ENCODE measurements around the gene NDE1.

Gene NDE1, protein sequence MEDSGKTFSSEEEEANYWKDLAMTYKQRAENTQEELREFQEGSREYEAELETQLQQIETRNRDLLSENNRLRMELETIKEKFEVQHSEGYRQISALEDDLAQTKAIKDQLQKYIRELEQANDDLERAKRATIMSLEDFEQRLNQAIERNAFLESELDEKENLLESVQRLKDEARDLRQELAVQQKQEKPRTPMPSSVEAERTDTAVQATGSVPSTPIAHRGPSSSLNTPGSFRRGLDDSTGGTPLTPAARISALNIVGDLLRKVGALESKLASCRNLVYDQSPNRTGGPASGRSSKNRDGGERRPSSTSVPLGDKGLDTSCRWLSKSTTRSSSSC

GRCh38 chr16:15650019-15650697, at the start of gene NDE1:
NDE1 (plus strand) TSS chr16:15650245; CDS start chr16:15664779, 14,534 bp downstream.
- H3K4me3 ChIP-seq (ENCODE audit: low read depth, low read length) = peak within 1 kb of the TSS; percentile 93
- TF ChIP-seq, protein P1, sequence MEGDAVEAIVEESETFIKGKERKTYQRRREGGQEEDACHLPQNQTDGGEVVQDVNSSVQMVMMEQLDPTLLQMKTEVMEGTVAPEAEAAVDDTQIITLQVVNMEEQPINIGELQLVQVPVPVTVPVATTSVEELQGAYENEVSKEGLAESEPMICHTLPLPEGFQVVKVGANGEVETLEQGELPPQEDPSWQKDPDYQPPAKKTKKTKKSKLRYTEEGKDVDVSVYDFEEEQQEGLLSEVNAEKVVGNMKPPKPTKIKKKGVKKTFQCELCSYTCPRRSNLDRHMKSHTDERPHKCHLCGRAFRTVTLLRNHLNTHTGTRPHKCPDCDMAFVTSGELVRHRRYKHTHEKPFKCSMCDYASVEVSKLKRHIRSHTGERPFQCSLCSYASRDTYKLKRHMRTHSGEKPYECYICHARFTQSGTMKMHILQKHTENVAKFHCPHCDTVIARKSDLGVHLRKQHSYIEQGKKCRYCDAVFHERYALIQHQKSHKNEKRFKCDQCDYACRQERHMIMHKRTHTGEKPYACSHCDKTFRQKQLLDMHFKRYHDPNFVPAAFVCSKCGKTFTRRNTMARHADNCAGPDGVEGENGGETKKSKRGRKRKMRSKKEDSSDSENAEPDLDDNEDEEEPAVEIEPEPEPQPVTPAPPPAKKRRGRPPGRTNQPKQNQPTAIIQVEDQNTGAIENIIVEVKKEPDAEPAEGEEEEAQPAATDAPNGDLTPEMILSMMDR (IDR thresholded peaks at IDR 0.05; ENCODE audit: low read depth, low read length) = no peak
- DNase-seq (ENCODE audit: low read depth, low spot score) = peak; percentile 87
- in situ Hi-C loops (cut with HindIII; ENCODE audit: low sequenced_read_pairs) = no loop called here

DNA sequence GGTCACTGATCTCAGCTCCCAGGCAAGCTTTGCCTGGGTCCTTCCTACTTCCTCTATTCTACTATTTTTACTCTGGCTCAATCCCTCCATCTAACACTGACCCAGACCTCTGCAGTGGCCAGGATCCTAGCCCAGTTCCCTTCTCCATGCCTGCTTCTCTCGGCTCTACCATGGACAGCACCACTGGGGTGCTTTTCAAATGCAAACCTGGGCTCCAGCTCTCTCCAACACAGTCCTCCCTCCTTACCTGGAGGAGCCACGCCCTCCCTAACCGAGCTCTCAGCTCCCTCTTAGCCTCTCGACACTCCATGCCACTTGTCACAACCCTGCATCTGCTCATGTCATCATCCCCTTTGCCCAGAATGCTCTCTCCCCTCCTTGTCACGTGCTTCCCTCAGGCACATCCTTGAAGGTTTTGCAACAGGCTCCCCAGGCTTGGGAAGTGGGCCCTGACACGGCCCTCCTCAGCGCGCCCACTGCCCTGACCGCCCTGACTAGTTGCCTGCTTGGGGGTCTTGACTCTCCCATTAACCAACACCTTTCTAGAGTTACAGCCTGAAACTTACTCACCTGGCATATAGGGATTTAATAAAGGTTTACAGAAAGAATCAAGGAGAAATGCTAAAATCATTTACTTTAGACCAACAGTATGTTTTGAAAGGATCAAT, 48.7 kb upstream of the NDE1 start:
- TF ChIP-seq, protein P1 (IDR thresholded peaks at IDR 0.05; ENCODE audit: low read depth, low read length) = no peak
- H3K4me3 ChIP-seq (ENCODE audit: low read depth, low read length) = no peak overlapping the region
- no peak for DNase-seq (ENCODE audit: low read depth, low spot score)
- in situ Hi-C loops (cut with HindIII; ENCODE audit: low sequenced_read_pairs) = no loop called here

- no peak overlapping the region for H3K4me3 ChIP-seq (ENCODE audit: low read depth, low read length)
- no peak for DNase-seq (ENCODE audit: low read depth, low spot score)
- TF ChIP-seq, protein P1 (IDR thresholded peaks at IDR 0.05; ENCODE audit: low read depth, low read length) = no peak
- in situ Hi-C loops (cut with HindIII; ENCODE audit: low sequenced_read_pairs) = no loop called here
Observed at GRCh38 chr16:15602285-15603044, 47.6 kb upstream of the NDE1 start.

DNA sequence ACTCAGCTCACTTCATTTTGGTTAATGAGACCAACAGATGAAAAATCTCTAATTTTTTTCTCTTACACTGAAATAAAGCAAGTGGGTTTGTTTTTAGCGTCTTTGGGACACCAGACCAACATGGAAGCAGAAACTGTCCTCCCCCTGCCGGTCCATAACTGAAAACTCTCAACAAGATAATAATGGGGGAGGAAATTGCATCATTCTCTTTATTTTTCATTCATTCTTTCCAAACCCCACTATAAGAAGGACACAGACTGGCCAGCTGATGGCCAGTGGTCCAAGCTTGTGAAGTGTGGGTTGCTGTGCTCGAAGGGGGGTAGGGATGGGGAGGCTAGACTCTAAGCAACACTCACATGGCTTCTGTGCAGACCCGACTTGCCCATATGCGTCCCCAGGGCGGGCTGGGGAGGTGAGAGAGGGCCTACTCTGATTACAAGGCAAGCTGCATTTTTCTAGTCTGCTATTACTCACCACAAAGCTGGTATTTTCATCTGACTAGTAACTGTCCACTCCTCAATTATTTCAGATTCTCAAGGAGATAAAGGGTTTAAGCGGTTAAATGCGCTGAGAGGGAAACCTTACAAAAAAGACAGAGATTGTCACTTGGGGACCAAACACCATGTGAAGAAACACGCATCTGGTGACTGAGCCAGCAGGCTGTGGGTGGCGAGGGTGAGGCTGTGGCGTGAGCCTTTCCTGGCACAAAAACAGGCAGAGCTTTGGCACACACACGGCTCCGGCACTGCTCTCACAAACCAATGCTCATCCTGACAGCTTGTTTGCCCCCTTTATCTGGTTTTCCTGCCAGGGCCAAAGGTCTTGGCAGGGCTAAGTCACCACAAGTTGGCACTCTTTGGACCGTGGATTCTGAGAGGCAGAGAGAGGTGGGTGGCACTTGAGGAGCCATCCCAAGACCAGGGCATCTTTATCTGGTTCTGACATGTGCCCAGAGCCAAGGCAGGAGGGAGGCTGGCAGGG, 45.3 kb upstream of the NDE1 start:
- TF ChIP-seq, protein P1 (IDR thresholded peaks at IDR 0.05; ENCODE audit: low read depth, low read length) = no peak
- in situ Hi-C loops (cut with HindIII; ENCODE audit: low sequenced_read_pairs) = no loop called here

DNA sequence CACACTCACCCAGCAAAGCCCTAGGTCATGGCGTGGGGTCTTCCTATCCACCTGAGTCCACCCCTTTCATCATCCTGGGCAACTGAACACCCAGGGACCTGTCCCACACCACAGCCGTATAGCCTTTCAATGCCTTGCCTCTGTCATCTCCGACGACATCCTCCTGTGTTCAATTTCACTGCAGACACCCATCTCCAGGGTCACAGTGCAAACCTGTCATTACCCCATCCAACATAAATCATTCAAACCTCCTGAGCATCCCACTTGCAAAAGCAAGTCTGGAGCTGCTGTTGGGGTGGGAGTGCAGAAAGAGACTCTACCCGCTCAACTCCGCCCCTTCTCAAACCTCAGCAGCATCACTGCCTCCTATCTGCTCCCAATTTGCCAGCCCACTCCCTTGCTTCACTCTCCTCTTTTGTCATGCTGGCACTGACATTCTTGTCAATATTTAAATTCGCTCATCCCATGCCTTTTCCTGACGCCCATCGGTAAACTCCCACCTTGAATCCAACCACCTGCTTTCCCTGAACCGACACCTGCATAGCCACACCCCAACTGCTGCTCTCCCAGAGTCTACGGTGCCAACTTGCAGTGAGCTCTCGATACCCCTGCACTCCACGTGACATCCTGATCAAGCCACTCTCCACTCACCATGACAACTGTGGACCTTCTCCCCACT, 44.1 kb upstream of the NDE1 start:
- in situ Hi-C loops (cut with HindIII; ENCODE audit: low sequenced_read_pairs) = no loop called here
- DNase-seq (ENCODE audit: low read depth, low spot score) = no peak
- no peak overlapping the region for H3K4me3 ChIP-seq (ENCODE audit: low read depth, low read length)
- TF ChIP-seq, protein P1 (IDR thresholded peaks at IDR 0.05; ENCODE audit: low read depth, low read length) = no peak

More for the DNA sequence above, 45.3 kb upstream of the NDE1 start:
- H3K4me3 ChIP-seq (ENCODE audit: low read depth, low read length) = no peak overlapping the region
- DNase-seq (ENCODE audit: low read depth, low spot score) = no peak
